Measurements from ENCODE around the gene UBASH3B.

UBASH3B gene

DNA sequence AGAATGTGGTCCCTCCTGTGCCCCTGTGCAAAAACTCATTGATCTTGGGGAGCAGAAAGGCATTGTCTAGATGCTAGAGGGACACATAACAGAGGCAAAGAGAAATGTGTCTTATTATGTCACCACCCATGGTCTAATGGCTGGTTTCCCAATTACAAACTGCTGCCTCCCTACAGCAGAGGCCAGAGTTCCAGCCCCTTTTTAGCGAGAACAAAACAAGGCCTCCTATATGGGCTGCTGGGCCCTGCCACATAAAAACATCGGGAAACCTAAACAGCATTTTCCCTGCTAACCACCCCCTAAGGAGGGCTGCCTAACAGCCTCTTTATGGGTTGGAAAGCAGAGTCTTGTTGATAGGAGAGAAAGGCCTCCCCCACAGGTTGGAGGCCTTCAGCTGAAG is 107.6 kb downstream of the UBASH3B start:
- DNase-seq = no peak

DNA sequence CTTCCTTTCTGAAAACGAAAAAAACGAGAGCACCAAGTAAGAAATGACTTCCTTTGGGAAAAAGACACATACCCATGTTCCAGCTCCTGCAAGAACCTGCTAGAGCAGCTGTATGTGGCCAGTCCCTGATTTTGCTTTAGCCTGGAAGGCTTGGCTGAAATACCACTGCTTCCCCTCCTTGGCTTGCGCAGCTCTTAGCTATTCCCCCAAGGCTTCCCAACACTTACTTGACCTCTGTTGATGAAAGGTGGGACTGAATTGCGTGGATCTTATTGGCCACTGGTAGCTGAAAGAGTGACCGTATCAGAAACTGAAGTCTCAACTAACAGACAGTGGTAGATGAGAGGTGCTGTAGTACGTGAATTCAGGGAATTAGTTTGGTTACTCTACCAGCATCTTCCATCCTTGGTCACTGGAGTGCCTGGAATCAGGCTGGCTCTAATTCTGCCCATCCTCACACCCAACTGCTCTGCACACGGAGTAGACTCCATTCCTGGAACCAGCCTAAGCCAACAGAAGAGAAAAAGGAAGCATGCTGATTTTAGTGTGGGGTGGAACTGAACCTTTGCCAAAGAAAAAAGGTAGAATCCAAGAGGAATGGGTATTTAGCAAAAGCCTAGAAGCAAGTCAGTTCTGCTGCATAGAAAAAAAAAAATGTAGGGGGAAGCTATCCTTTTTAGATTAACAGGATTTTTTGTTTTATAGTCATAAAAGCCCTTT is 109.0 kb downstream of the UBASH3B start:
- no peak for DNase-seq

DNA sequence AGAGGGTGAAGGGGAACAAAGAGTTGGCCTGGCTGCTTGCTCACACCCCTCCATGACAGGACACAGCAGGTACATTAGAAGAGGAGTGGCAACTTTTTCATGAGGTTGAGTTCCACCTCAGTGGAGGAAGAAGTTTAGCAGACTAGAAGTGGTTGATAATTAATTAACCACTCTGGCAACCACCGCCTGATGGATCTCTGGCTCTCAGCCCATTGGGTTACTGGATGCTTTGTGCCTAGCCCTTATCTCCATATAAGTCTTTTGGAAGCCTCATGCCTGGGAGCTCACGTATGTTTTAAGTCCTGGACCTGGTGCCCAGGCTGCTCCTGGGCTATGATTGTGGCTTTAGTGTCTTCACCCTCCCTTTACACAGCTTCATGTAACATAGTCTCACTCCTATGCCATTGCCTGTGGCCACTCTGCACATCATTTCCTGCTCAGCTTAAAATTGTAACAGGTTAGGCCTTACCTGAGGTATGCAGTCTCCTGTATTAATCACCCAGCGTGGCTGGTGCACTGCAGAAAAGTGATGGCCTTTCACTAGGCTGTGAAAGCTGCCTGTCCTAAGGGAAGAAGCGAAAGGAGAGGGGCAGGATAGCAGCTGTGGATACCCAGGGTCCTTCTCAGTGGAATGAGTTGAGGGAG is 110.1 kb downstream of the UBASH3B start:
- no peak for DNase-seq

DNA sequence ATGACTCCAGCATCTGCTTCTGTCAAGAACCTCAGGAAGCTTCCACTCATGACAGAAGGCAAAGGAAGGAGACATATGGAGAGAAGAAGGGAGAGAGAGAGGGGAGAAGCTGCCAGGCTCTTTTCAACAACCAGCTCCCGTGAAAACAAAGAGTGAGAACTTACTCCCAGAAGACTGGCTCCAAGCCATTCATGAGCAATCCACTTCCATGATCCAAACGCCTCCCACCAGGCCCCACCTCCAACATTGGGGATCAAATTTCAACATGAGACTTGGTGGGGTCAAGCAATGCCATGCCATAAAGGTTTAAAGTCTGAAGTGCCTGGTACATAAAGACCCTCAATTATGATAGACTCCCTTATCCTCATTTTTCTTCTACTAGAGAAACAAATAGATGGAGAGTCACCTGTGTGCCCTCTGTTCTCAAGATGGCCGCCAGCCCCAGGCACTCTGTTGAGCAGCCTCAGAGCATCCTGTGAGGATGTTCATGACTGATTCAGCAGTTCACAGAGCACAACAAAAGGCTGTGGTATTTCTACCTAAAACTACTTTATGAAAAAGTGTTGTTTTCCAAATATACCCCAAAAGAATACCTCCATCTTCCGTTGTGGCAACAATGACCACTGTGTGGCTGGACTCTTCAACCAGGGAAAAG is 113.7 kb downstream of the UBASH3B start:
- no peak for DNase-seq

DNA sequence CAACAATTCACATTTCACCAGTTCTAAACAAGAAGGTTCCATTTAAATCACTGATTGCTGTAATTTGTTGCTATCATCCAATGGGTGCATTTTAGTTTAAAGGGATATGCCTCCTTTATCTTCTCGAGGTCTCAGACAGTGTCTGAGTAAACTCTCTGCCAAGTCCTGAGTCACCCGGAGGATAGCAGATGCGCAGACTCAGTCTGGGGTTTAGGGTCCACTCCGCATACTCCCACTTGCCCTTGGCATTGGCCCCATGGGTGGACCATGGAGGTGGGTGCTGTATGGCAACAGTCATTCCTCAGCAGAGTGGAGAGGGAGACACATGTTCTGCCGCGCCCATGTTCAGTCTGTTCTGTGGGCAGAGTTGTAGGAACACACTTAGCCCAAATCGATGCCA is 117.4 kb downstream of the UBASH3B start:
- no peak for DNase-seq

DNA sequence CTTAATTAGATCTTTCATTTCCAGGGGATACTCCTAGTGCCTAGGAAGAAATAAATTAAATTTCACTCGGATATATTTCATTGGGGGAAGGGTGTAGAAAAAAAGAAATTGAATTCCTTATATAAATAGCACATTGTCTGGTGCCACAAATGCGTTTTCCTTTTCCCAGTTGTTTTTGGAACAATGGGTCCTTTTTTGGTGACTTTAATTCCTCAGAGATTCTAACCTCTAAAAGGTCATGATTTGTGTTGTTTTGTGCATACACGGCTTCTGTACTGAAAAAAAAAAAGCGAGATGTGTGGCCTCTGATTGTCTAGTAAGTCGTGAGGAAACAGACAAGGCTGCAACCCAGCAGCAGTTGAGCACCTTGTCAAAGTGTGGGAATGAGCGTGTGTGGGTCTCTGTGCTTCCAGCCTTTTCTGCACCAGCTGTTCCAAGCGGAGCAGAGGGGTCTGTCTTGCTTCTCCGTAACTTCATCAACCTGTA is 118.3 kb downstream of the UBASH3B start:
- no peak for DNase-seq

DNA sequence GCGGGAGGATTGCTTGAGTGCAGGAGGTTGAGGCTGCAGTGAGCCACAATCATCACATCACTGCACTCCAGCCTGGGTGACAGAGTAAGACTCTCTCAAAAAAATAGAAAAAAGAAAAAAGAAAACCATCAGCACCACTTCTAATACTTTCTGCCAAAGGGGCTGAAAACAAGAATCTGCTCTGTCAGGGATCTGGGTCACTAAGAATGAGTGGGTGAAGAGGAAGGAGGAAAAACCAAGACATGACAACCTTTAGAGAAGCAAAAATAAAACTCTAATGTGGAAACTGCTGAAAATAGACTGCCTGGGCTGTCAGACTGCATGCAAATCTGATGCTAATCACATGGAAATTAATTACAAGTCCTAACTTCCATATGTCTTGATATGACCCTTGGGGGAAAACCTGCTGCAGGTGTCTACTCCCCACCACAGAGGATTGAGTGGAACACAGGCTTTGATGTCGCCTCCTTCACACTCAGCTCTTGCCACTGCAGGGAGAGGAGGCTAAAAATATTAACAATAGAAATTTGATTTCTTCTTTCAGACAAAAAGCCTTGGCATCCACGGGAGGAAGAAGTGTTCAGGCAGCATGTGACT is 120.3 kb downstream of the UBASH3B start:
- DNase-seq = no peak

DNA sequence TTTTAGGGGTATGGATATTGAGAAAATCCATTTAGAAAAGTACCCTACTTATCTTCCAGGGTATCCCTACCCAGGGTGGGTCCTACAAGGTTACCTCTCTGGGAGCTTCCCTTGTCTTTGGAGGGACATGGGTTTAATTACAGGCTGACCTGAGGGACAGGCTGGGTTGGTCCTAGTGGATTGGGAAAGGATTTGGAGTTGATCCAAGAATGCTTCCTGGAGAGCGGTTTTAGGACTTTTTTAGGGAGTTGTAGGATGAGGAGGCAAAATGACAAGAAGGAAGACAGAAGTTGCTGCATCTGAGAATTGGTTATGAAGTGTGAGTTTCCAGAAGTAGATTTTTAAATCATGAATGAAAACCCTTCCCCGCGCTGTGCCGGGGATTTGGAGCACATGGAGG is 121.0 kb downstream of the UBASH3B start:
- DNase-seq = no peak

DNA sequence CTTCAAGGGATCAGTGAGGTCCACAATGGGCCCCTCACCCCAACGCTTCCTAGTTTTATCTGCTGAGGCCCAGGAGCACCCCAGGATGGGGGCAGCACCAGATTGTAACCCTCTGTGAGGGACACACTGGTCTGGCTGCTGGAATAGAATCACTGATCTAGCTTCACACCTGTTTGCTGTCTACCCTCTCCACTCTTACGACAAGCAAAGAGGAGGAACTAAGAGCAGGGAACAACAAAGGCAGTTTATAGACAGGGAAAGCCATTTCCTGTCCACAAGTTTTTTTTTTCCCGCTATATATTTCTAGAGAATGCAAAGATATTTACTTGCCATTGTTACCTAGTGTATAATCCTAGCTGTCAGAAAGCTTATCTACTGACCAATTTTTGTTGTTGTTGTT is 121.8 kb downstream of the UBASH3B start:
- no peak for DNase-seq

DNA sequence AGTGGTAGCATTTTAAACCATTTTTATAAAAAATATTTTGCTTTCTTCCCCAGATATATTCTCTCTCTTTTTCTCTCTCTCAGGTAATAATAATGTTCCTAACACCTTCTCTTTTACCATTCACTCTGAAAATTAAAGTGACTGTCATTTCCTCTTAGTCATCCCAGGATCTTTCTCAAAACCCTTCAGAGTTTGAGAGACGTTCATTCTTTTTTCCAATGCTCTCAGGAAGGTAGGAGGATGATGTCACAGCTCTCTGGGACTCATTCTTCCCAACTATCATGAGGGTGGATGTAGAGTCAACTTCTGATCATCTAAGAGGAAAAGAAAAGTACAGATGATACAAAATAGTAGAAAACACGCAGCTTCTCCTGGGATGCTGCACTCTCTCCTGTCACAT is 122.6 kb downstream of the UBASH3B start:
- no peak for DNase-seq

DNA sequence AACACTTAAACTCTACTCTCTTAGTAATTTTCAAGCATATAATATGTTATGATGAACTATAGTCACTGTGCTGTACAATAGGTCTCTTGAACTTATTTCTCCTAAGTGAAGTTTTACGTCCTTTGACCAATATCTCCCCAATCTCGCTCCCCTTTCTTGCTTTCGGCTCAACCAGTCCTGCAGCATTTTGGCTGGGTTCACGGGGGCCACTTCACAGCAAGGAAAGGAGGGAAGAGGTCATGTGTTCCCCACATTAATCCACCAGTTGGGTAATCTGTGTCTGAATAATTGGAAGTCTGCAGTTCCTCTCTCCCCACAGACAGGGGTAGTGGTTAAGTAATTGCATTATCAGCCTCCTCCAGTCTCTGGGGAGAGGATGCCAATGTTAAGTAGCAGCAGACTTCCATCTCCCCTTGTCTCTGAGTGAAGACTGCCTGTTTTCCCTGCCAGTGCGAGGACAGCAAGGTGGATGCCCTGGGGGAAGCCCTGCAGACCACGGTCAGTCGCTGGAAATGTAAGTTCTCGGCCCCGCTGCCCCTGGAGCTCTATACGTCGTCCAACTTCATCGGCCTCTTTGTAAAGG is 123.6 kb downstream of the UBASH3B start:
- no peak for DNase-seq

DNA sequence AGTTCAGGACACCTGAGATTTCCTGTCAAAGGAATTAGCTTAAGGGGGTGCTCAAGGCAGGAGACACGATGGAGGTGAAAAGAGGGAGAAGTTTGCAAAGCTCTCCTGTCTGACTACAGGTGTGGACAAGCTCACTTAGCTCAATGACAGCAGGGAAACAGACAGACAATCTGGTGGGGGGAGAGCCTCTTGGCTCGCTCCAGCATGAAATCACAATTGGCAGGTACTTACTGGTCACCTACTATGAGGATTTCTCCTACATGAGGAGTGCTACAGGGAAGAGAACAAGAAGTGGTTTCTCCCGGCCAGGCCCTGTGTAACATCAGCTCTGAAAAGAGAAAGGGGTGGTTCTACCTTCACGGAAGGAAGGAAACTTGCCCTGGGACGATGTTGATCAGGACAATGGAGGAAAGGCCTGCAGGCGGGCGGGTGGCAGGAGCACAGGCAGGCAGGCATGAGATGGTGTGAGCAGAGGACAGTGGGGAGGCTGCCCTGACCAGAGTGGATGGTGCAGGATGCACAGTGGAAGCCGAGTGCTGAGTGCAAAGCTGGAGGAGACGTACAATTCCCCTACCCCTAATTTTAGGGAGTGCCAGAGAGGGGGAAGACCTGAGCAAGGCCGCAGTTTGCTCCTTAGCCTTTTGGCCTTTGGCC is 124.9 kb downstream of the UBASH3B start:
- DNase-seq = no peak

DNA sequence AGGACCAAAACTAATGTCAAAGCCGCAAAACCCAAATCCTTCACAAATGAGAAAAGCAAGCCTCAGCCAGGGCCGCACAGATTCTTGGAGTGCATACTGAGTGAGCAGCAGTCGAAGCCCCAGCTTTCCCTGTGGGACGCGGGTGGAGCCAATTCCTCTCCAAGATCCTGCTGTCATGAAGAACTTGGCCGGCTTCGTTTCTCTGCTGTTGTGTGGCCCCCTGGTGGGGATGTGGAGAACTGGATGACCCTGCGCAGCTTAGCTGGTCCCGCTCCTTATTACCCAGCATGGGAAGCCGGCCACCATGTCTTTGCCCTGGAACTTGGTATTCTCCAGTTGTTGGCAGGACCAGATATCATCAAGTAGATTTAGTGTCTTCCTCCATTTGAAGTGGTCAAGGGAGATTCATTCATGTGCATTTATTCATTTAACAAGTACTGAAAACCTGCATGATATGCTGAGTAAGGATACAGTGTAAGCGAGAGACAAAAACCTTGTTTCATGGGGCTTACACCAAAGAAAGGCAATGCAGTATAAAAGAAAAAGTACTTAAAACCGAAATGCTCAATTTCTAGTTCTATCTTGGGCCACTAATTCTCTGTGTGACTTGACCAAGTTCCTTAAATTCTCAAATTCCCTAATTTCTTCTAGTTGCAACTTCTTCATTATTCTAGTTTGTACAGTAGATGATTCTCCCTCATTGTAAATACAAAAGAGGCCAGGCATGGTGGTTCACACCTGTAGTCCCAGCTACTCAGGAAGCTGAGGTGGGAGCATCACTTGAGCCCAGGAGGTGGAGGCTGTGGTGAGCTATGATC is 126.1 kb downstream of the UBASH3B start:
- DNase-seq = peak; percentile 66

DNA sequence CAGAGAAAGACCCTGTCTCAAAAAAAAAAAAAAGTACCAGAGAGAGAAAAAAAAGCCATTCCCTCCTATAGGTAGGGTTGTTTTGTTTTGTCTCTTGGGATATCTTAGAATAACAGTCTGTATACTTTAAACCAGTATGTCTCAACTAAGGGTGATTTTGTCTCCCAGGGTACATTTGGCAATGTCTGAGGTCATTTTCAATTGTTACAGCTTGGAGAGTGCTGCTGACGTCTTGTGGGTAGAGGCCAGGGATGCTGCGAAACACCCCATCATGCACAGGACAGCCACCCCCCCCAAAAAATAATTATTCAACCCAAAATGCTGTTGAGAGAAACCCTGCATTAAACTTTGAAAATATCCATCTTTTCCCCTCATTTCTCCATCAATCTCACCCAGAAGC is 126.7 kb downstream of the UBASH3B start:
- DNase-seq = no peak

DNA sequence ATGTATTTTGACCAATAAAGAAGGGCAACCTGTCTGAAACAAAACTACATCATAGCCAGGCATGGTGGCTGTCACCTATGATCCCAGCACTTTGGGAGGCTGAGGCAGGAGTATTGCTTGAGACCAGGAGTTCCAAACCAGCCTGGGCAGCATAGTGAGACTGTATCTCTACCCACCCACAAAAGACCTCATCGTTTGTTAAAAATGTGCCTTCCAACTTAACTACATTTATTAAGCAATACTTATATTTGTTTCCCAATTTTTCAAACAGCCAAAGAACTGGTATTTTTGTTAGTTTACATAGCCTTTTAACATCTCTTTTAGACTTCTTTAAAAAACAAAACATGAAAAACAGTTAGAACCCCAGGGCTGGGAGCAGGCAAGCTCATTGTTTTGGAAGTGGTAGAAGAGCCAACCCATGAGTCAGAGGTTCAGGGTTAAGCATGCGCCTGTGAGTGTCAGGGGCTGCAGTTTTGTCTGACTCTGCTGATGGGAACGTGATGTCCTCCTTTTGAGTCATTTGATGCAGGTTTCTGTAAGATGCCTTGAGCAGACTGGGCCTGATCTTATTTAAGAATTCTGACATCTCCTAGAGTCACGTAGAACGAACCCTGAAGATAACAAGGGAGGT is 128.9 kb downstream of the UBASH3B start:
- DNase-seq = no peak

DNA sequence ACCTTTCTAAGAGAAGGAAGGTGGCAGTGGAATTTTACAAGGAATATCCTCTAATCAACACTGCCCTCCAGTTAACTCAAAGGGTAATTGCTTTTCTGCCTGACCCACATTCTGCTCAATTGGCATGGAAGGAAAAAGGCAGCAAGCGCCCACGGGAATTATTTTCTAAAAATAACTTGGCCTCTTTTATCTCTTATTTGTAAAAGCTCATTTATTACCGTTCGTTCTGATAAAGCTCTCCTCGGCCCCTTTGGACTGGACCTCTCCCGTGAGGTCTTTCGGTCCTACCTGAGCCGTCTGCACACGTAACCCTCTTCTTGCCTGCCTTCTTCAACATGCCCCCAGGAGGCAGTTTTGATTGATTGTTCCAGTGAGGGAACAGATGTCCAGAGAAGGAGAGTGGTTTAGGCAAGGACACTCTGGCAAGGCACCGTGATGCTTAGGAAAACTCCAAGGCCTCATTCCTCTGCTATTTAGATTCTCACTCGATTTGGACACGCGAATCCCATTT is 129.6 kb downstream of the UBASH3B start:
- no peak for DNase-seq

DNA sequence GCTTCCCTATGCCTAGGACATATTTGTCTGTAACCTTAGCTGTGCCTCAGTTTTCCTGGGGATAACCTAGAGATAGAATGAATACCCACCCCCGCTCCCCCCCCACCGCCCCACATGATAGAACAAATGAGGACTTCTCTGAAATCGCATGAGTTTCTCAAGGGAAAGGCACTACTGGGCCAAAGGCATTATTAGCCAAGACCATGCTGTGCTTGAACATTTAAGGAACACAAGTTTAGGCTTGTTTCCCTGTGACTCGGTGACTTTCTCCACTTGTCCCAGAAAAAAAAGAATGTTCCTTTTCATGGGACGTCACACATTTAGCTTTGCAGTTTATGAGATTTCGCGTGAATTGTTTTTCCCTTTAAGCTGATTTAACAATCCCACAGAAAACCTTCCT is 131.4 kb downstream of the UBASH3B start:
- DNase-seq = no peak

DNA sequence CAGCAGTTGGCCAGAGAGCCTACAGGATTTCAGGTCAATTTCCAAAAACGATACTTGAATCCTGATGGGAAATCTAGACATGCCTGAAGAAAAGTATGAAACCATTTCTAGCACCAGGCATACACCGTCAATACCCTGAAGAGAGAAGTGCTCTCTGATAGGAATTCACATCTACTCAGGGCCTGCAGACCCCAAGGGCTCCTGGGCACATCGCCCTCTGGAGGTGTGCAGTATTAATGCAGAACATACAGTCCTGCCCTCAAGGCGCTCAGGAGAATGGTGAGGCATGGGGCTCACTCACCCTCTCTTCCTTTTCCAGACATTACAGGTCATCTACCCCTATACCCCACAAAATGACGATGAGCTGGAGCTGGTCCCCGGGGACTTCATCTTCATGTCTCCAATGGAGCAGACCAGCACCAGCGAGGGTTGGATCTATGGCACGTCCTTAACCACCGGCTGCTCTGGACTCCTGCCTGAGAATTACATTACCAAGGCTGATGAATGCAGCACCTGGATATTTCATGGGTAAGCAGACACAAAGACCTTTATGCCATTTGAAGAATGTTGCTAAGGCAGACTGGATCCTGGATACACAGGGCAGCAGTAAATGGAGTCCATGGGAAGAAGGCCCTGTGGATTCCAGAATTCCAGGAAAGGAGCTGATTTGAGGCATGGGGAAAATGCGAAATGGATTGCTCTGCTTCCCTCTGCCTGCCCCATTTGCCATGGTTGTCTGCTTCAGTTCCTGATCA is 133.4 kb downstream of the UBASH3B start:
- DNase-seq = no peak

DNA sequence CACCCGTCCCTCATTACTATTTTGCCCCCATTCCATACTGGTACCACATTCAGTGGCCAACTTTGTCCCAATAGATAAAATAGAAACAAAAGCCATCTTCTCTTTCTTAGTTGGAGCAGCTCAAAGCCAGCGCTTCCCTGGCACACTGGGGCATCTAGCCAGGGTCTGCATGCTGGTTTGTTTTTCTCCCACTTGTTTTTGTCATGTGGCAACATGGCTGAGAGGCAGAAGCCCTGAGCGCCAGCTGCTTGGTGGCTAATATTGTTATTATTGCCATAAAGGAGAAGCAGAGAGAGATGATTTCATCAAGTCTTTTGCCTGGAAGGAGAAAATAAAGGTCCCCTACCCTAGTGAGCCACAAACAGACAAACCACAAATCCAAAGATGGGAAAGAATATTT is 134.4 kb downstream of the UBASH3B start:
- DNase-seq = no peak

DNA sequence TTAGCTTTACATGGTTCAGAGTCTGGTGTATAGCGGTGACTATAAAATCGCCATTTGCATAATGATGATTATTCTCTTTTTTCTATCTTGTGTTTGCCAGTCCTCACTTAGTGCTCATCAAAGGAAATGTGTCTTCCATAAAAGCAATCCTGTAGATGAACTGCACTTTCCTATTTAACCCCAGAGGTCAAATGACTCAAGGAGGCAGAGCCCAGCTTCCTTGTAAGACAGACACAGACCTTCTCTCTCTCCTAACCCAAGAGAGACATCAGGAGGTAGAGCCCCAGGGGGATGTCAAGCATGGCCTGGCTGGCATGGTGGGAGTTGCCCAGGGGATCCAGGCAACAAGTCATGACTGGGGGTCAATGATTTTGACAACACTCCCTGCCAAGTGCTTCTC is 135.9 kb downstream of the UBASH3B start:
- no peak for DNase-seq

Data from T-helper 9 cell (primary cell).